Suprapubic skin (tissue), 4 donors: Measurements from ENCODE around the gene DNHD1.

Experiments
- CTCF ChIP-seq, 2 donors: fragments of 200-600 bp in 1 of 2; fragments of 450-650 bp in 1 of 2; sonication (generic) in 1 of 2; IDR thresholded peaks; one replicate each; pipeline ENCODE4 v1.5.1; 2016 to 2019; ENCODE audit warnings: antibody characterized with exemption in 2 of 2, mild to moderate bottlenecking in 1 of 2, moderate library complexity in 1 of 2
- EP300 ChIP-seq: sonication (generic); formaldehyde crosslinking; IDR thresholded peaks from one replicate; pipeline ENCODE4 v1.6.1; 2017; ENCODE audit warnings: antibody characterized with exemption
- POLR2A ChIP-seq, 2 donors: fragments of 450-650 bp; IDR thresholded peaks; one replicate each; pipeline ENCODE4 v1.6.1; 2017; ENCODE audit warnings: antibody characterized with exemption in 2 of 2, mild to moderate bottlenecking in 2 of 2, moderate library complexity in 2 of 2
- POLR2AphosphoS5 ChIP-seq, 3 donors: sonication (generic); formaldehyde crosslinking; IDR thresholded peaks; one replicate each; pipeline ENCODE4 v1.6.1; 2017; ENCODE audit warnings: antibody characterized with exemption in 3 of 3

- TF ChIP-seq CTCF (IDR thresholded peaks at IDR 0.05) (no peak), POLR2A (IDR thresholded peaks at IDR 0.05) (no peak), POLR2AphosphoS5 (IDR thresholded peaks at IDR 0.05) (no peak), EP300 (no peak)
Measured at GRCh38 chr11:6554828-6555706, 58.0 kb downstream of the DNHD1 start.
